A673 (cell line): ENCODE measurements around the gene CHAC2. TPM values are rescaled to one million over a fixed set of nuclear protein-coding genes. Genes with fewer than 3 reads are reported as not detected.

Source experiments
- BruUV-seq: library from RNA; stranded (reverse); fragments of 400-500 nt; replicated peaks from 2 replicates; lab custom pipeline; 2021; lab: Mats Ljungman, UMichigan
- CTCF ChIA-PET: fragments of 300-600 bp; sonication (Branson Sonifier 250); formaldehyde crosslinking; loops from one replicate; lab custom pipeline; 2022; ENCODE audit warnings: antibody characterized with exemption; lab: Charles Lee
- POLR2A ChIA-PET: fragments of 300-600 bp; sonication (Branson Sonifier 250); formaldehyde crosslinking; loops from one replicate; lab custom pipeline; 2022; ENCODE audit warnings: antibody characterized with exemption; ENCODE audit not compliant: low non-redundant PET; lab: Charles Lee
- DNase-seq: peaks from one replicate; pipeline ENCODE4 v3.0.0-alpha.2; 2015; ENCODE audit warnings: low spot score
- H3K27ac ChIP-seq: fragments of 200-600 bp; sonication (generic); 2 replicates; pipeline ENCODE4 v1.5.1; 2016; ENCODE audit warnings: mixed run types, low read depth, mild to moderate bottlenecking, mixed read lengths, antibody characterized with exemption, low read length; ENCODE audit not compliant: poor library complexity, severe bottlenecking
- H3K27me3 ChIP-seq: fragments of 200-600 bp; sonication (generic); replicated peaks from 2 replicates; pipeline ENCODE4 v1.6.1; 2017; ENCODE audit warnings: mixed run types, low read depth, mild to moderate bottlenecking, mixed read lengths, antibody characterized with exemption, low read length; ENCODE audit not compliant: insufficient read depth, poor library complexity
- H3K36me3 ChIP-seq: fragments of 200-600 bp; sonication (generic); 2 replicates; pipeline ENCODE4 v1.6.1; 2016; ENCODE audit warnings: mixed run types, mild to moderate bottlenecking, mixed read lengths, antibody characterized with exemption, low read length; ENCODE audit not compliant: insufficient read depth, poor library complexity, severe bottlenecking
- H3K4me1 ChIP-seq: fragments of 200-600 bp; sonication (generic); 2 replicates; pipeline ENCODE4 v1.6.1; 2017; ENCODE audit warnings: mixed run types, mild to moderate bottlenecking, mixed read lengths, antibody characterized with exemption, low read length; ENCODE audit not compliant: insufficient read depth, poor library complexity, severe bottlenecking
- H3K4me3 ChIP-seq: fragments of 200-600 bp; sonication (generic); 2 replicates; pipeline ENCODE4 v1.5.1; 2016; ENCODE audit warnings: low read depth, mixed run types, mild to moderate bottlenecking, mixed read lengths, low read length; ENCODE audit not compliant: poor library complexity, severe bottlenecking
- H3K9me3 ChIP-seq: fragments of 200-600 bp; sonication (generic); 2 replicates; pipeline ENCODE4 v1.6.1; 2016; ENCODE audit warnings: mixed run types, low read depth, mild to moderate bottlenecking, mixed read lengths, antibody characterized with exemption, low read length; ENCODE audit not compliant: poor library complexity, severe bottlenecking
- CTCF ChIP-seq: fragments of 300-800, 200-600 bp; sonication (generic); conservative IDR thresholded peaks from 2 replicates; pipeline ENCODE4 v1.5.1; 2017; ENCODE audit warnings: low read depth, mild to moderate bottlenecking, antibody characterized with exemption, low read length, moderate library complexity, mixed read lengths
- EZH2 ChIP-seq: fragments of 200-600 bp; sonication (generic); IDR thresholded peaks from 2 replicates; pipeline ENCODE4 v1.6.1; 2017; ENCODE audit warnings: borderline replicate concordance, low read depth, mild to moderate bottlenecking, mixed read lengths, antibody characterized with exemption, low read length; ENCODE audit not compliant: poor library complexity, severe bottlenecking
- intact Hi-C: fragments of 100-400 bp; cut with micrococcal nuclease; formaldehyde crosslinking; loops from one replicate; pipeline ENCODE4 v1.10.0; 2022; ENCODE audit not compliant: unreplicated experiment
- total RNA-seq: library from RNA; stranded (reverse); gene quantifications from 2 replicates; pipeline ENCODE4 v1.2.3, GENCODE V29; 2021

The CHAC2 gene
- total RNA-seq, 1 experiment from 2014 or later = 20.1 TPM

- intact Hi-C loops = no loop called here
- no TSS peak for BruUV-seq
- CTCF ChIA-PET = no interaction called here
Observed at GRCh38 chr2:53725662-53726061, 41.9 kb upstream of the CHAC2 start.

GRCh38 chr2:53727921-53728320 lies 39.7 kb upstream of the CHAC2 start:
- H3K36me3 ChIP-seq = no peaks in the 10 kb centered on the region
- intact Hi-C loops = no loop called here
- DNase-seq = no peak
- no peak overlapping the region for H3K27ac ChIP-seq
- ChIA-PET CTCF (no interaction called here), POLR2A (no interaction called here)
- no peaks in the 10 kb centered on the region for H3K4me1 ChIP-seq
- H3K27me3 ChIP-seq = no peaks in the 10 kb centered on the region
- no peak for TF ChIP-seq CTCF
- TF ChIP-seq EZH2 = no peak
- H3K4me3 ChIP-seq = no peak overlapping the region
- H3K9me3 ChIP-seq = no peaks in the 10 kb centered on the region
- BruUV-seq = no TSS peak

More at GRCh38 chr2:53725662-53726061, 41.9 kb upstream of the CHAC2 start:
- Histone ChIP-seq H3K27ac (no peak overlapping the region), H3K4me1 (no peaks in the 10 kb centered on the region), H3K36me3 (no peaks in the 10 kb centered on the region), H3K27me3 (no peaks in the 10 kb centered on the region), H3K4me3 (no peak overlapping the region), H3K9me3 (no peaks in the 10 kb centered on the region)
- POLR2A ChIA-PET = no interaction called here
- no peak for TF ChIP-seq CTCF
- TF ChIP-seq EZH2 = no peak
- no peak for DNase-seq

GRCh38 chr2:53729143-53729762 lies 38.4 kb upstream of the CHAC2 start:
- H3K4me1 ChIP-seq = no peaks in the 10 kb centered on the region

More at GRCh38 chr2:53729143-53729762, 38.4 kb upstream of the CHAC2 start:
- CTCF ChIA-PET = no interaction called here
- intact Hi-C loops = no loop called here
- DNase-seq = no peak
- Histone ChIP-seq H3K4me3 (no peak overlapping the region), H3K9me3 (no peaks in the 10 kb centered on the region), H3K36me3 (no peaks in the 10 kb centered on the region), H3K27ac (no peak overlapping the region), H3K27me3 (no peaks in the 10 kb centered on the region)
- no TSS peak for BruUV-seq
- TF ChIP-seq EZH2 = no peak
- no peak for TF ChIP-seq CTCF
- POLR2A ChIA-PET = no interaction called here
